CD4-positive, alpha-beta T cell (primary cell): ENCODE measurements around the gene ATP2A3. TPM values are rescaled to one million over a fixed set of nuclear protein-coding genes. Genes with fewer than 3 reads are reported as not detected.
A peak's percentile ranks its signal among the peaks of the same experiment; 100 is the strongest.

Source experiments
- ATAC-seq: fragments of 200-7000 bp; cut with Tn5 transposase; one replicate; pipeline ENCODE4 v1.10.0; 2022; ENCODE audit warnings: mild to moderate bottlenecking; ENCODE audit not compliant: poor library complexity
- CTCF ChIA-PET: fragments of 350-600 bp; sonication (Branson Sonifier 250); formaldehyde crosslinking; loops from one replicate; lab custom pipeline; 2021; ENCODE audit warnings: antibody characterized with exemption, inconsistent platforms; lab: Charles Lee
- POLR2A ChIA-PET: fragments of 350-600 bp; sonication (Branson Sonifier 250); formaldehyde crosslinking; loops from one replicate; lab custom pipeline; 2021; ENCODE audit warnings: antibody characterized with exemption, inconsistent platforms; lab: Charles Lee
- DNase-seq, 14 experiments: peaks; one replicate each; pipeline ENCODE4 v3.0.0-alpha.2; 2013 to 2020; ENCODE audit warnings: mixed read lengths in 2 of 14
- H3K27ac ChIP-seq, 2 donors: one replicate each; pipeline versions ENCODE4 v1.5.1 to v1.7.0; 2013; ENCODE audit warnings: low read length in 2 of 2, low read depth in 1 of 2, mild to moderate bottlenecking in 1 of 2
- H3K27me3 ChIP-seq, 2 experiments: 1 replicate in 1 of 2; 2 replicates in 1 of 2; pipeline versions ENCODE4 v1.6.1 to v1.7.0; 2013; ENCODE audit warnings: low read length in 2 of 2, control low read depth in 1 of 2, mild to moderate bottlenecking in 1 of 2, moderate library complexity in 1 of 2; ENCODE audit not compliant: insufficient read depth in 2 of 2, control insufficient read depth in 1 of 2
- H3K36me3 ChIP-seq: one replicate; pipeline ENCODE4 v1.6.1; 2013; ENCODE audit warnings: low read length, control low read depth; ENCODE audit not compliant: insufficient read depth
- H3K4me1 ChIP-seq: one replicate; pipeline ENCODE4 v1.6.1; 2013; ENCODE audit warnings: low read length, control low read depth; ENCODE audit not compliant: insufficient read depth
- H3K4me3 ChIP-seq: one replicate; pipeline ENCODE4 v1.5.1; 2013; ENCODE audit warnings: mild to moderate bottlenecking, low read length, moderate library complexity
- H3K9me3 ChIP-seq, 2 experiments: 1 replicate in 1 of 2; 2 replicates in 1 of 2; pipeline versions ENCODE4 v1.6.1 to v1.7.0; 2013; ENCODE audit warnings: low read length in 2 of 2, mild to moderate bottlenecking in 2 of 2, control low read depth in 1 of 2, moderate library complexity in 1 of 2; ENCODE audit not compliant: control insufficient read depth in 1 of 2, insufficient read depth in 1 of 2
- H3K27ac Mint-ChIP-seq: one replicate; pipeline ENCODE4 v1.8.0; 2020; ENCODE audit warnings: mixed read lengths
- H3K27me3 Mint-ChIP-seq: one replicate; pipeline ENCODE4 v1.8.0; 2021; ENCODE audit warnings: mixed read lengths
- H3K36me3 Mint-ChIP-seq: one replicate; pipeline ENCODE4 v1.8.0; 2021; ENCODE audit warnings: low read depth, mixed read lengths
- H3K4me1 Mint-ChIP-seq: one replicate; pipeline ENCODE4 v1.8.0; 2021; ENCODE audit warnings: low read depth, mixed read lengths
- H3K4me3 Mint-ChIP-seq: one replicate; pipeline ENCODE4 v1.8.0; 2020; ENCODE audit warnings: mild to moderate bottlenecking, mixed read lengths
- H3K9me3 Mint-ChIP-seq: one replicate; pipeline ENCODE4 v1.8.0; 2020; ENCODE audit warnings: mixed read lengths
- CTCF ChIP-seq: fragments of 200-600 bp; IDR thresholded peaks from one replicate; pipeline ENCODE4 v1.8.0; 2022; ENCODE audit warnings: antibody characterized with exemption, mild to moderate bottlenecking
- intact Hi-C, 2 experiments: fragments of 100-400 bp; cut with DNase I in 1 of 2; cut with micrococcal nuclease in 1 of 2; formaldehyde crosslinking; loops; one replicate each; pipeline versions ENCODE4 v1.15.1 to v1.9.0; 2023 to 2025; cut with DNase I, micrococcal nuclease
- total RNA-seq, 174 experiments: library from RNA in 2 of 174; stranded (reverse) in 2 of 174; gene quantifications; one replicate each; pipeline ENCODE4 v1.2.3 and lab custom pipeline; 2021 to 2026

ATP2A3 gene
- total RNA-seq, 2 experiments from 2014 or later: 197 to 199 TPM

- Mint-ChIP-seq H3K9me3 (no peaks in the 10 kb centered on the region), H3K27me3 (no peaks in the 10 kb centered on the region), H3K4me1 (no peaks in the 10 kb centered on the region), H3K36me3 (peaks cover 92% of the 10 kb centered on the region), H3K4me3 (no peak overlapping the region), H3K27ac (no peak overlapping the region)
- peaks cover 77% of the 10 kb centered on the region for H3K36me3 ChIP-seq
- ChIA-PET POLR2A (interaction anchor here (0.7 kb wide), 1 partner anchor 30 kb away, joined by 4 read pairs; no protein-coding TSS in a partner anchor), CTCF (interaction anchor here (0.7 to 1.0 kb wide), 3 partner anchors 30 to 76 kb away, joined by 3 read pairs; no protein-coding TSS in a partner anchor)
- H3K27ac ChIP-seq: no peak overlapping the region
- no peaks in the 10 kb centered on the region for H3K9me3 ChIP-seq
- peak; percentile 25 for TF ChIP-seq CTCF
- intact Hi-C loops: loop anchor here (1.0 kb wide), 1 partner anchor 69 kb away; no protein-coding TSS in a partner anchor
- H3K4me3 ChIP-seq: no peak overlapping the region
- no peaks in the 10 kb centered on the region for H3K4me1 ChIP-seq
- ATAC-seq (no peak), DNase-seq (peak in 10 of 14 experiments; percentile 22 to 61 (median 38))
- H3K27me3 ChIP-seq: no peaks in the 10 kb centered on the region
These were observed 29.1 kb downstream of the ATP2A3 start for GRCh38 chr17:3935140-3935542.

- Histone ChIP-seq H3K4me1 (no peaks in the 10 kb centered on the region), H3K9me3 (no peaks in the 10 kb centered on the region), H3K27ac (peak overlapping the region in 1 of 2 donors; percentile 33), H3K4me3 (no peak overlapping the region), H3K27me3 (no peaks in the 10 kb centered on the region), H3K36me3 (peaks cover 77% of the 10 kb centered on the region)
- Mint-ChIP-seq H3K4me3 (no peak overlapping the region), H3K9me3 (no peaks in the 10 kb centered on the region), H3K36me3 (peaks cover 82% of the 10 kb centered on the region), H3K27ac (no peak overlapping the region), H3K4me1 (no peaks in the 10 kb centered on the region), H3K27me3 (no peaks in the 10 kb centered on the region)
- TF ChIP-seq CTCF: no peak
- ChIA-PET POLR2A (no interaction called here), CTCF (no interaction called here)
- DNase-seq (no peak), ATAC-seq (no peak)
- intact Hi-C loops: no loop called here
These were observed 34.5 kb downstream of the ATP2A3 start for GRCh38 chr17:3929764-3930163.

- Histone ChIP-seq H3K9me3 (no peaks in the 10 kb centered on the region), H3K36me3 (peaks cover 75% of the 10 kb centered on the region), H3K4me3 (no peak overlapping the region), H3K27me3 (no peaks in the 10 kb centered on the region), H3K4me1 (no peaks in the 10 kb centered on the region), H3K27ac (peak overlapping the region in 1 of 2 donors; percentile 35)
- H3K36me3 Mint-ChIP-seq: peaks cover 82% of the 10 kb centered on the region
- ATAC-seq (no peak), DNase-seq (no peak)
- peak overlapping the region; percentile 33 for H3K27ac Mint-ChIP-seq
- no peaks in the 10 kb centered on the region for H3K4me1 Mint-ChIP-seq
- H3K27me3 Mint-ChIP-seq: no peaks in the 10 kb centered on the region
- no peak overlapping the region for H3K4me3 Mint-ChIP-seq
- ChIA-PET POLR2A (interaction anchor here (0.6 kb wide), 1 partner anchor 437 kb away, joined by 3 read pairs; no protein-coding TSS in a partner anchor), CTCF (interaction anchor here (1.6 kb wide), 1 partner anchor 16 kb away, joined by 3 read pairs; no protein-coding TSS in a partner anchor)
- intact Hi-C loops: no loop called here
- TF ChIP-seq CTCF: no peak
- H3K9me3 Mint-ChIP-seq: no peaks in the 10 kb centered on the region
These were observed 35.1 kb downstream of the ATP2A3 start for GRCh38 chr17:3929181-3929580.
